22Rv1 (cell line): ENCODE results near the gene MSANTD2.
A peak's percentile ranks its signal among the peaks of the same experiment; 100 is the strongest.

Experiments used
- H3K27ac ChIP-seq: fragments of 450-650 bp; 2 replicates; pipeline ENCODE4 v1.5.1; 2017
- ZFX ChIP-seq: fragments of 450-650 bp; IDR thresholded peaks from 2 replicates; pipeline ENCODE4 v1.6.1; 2017; ENCODE audit warnings: antibody characterized with exemption, borderline replicate concordance
- TF ChIP-seq, protein P1 (sequence below): fragments of 450-650 bp; IDR thresholded peaks from 2 replicates; pipeline ENCODE4 v1.5.1; 2017; ENCODE audit warnings: mild to moderate bottlenecking

Gene MSANTD2

DNA sequence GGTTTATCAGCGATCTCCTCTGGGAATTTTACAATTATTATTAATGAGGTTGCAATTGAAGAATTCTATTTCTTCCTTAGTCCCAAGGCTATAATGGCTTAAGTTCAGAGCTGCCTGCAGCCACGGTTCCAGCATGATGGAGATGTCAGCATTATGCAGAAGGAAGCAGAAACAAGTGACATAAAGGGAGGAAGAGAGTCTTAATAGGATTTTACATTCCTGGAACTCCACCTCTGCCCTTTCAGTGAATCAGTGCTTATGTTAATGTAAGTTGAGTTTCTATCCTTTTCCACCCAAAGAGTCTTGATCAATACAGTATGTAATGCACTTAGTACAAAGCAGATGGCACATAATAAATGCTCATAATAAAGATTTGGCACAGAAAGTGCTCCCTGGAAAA is 72.1 kb downstream of the MSANTD2 start:
- TF ChIP-seq, protein P1, sequence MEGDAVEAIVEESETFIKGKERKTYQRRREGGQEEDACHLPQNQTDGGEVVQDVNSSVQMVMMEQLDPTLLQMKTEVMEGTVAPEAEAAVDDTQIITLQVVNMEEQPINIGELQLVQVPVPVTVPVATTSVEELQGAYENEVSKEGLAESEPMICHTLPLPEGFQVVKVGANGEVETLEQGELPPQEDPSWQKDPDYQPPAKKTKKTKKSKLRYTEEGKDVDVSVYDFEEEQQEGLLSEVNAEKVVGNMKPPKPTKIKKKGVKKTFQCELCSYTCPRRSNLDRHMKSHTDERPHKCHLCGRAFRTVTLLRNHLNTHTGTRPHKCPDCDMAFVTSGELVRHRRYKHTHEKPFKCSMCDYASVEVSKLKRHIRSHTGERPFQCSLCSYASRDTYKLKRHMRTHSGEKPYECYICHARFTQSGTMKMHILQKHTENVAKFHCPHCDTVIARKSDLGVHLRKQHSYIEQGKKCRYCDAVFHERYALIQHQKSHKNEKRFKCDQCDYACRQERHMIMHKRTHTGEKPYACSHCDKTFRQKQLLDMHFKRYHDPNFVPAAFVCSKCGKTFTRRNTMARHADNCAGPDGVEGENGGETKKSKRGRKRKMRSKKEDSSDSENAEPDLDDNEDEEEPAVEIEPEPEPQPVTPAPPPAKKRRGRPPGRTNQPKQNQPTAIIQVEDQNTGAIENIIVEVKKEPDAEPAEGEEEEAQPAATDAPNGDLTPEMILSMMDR = no peak
- no peak for TF ChIP-seq ZFX
- no peak overlapping the region for H3K27ac ChIP-seq

DNA sequence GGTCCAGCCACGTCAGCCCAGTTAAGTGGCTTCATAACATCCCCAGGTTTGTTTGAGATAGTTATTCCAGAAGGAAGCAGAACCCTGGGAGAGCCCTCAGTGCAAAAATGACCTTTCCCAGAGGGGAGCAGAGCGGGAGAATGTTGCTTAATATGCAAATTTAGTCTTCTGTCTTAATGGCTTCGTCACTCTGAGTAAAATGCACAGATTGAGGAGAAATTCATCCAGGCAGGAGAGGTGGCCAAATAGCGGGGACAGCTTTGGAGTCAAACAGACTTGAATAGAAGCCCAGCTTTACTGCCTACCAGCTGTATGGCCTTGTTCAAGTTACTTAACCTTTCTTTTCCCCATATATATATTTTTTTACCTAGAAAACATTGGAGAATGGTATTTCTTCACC is 72.7 kb downstream of the MSANTD2 start:
- no peak for TF ChIP-seq ZFX
- TF ChIP-seq, protein P1 = no peak
- no peak overlapping the region for H3K27ac ChIP-seq

DNA sequence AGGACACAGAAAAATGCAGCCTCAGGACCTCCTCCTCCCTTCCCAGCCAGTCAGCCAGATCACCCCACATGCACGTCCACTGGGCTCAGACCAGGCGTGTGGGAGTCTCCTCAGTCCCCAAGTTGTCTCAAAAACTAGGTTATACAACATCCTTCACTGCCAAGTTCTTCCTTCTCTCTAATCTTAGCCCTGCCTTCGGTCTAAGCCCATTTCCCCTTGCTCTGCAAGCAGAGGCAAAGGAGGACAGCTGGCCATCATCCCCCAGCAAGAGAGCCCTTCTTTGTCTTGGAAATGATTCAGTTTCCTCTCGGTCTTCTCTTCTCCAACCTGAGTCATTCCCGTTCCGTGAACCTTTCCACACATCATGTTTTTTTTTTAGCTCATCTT is 74.5 kb downstream of the MSANTD2 start:
- no peak for TF ChIP-seq ZFX
- TF ChIP-seq, protein P1 = no peak
- peak overlapping the region; percentile 88 for H3K27ac ChIP-seq

DNA sequence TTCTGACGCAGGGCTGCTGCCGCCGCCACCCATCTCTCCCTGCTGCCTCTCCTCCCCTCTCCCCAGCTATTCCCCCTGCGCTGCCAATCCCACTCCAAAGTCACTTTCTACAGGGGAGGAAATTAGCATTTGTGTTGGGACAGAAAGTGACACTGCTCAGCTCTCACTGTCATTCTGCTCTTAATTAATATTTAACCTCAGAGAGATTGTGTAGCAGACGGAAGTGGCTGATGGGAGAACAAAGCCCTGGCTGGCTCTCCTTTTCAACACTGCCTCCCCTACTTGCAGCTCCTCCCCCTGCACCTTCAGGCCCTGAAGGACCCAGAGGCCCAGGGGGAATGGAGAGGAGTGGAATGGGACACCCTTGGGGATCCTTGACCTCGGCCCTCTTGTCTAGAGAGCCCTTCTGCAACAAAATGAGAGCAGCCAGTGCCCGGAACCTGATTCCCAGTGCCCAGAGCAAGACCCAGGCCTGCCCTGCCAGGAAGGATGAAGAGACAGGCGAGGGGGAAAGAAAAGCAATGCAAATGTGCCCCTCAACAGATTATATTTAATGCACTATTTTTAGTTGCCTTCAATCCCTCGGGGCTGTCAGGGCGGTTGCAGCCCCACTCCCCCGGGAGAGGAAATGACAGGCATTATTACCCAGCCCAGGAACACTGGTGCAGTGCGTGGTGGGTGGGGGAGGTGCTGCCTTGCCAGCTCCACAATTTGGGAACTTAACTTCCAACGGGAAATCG is 75.1 kb downstream of the MSANTD2 start:
- H3K27ac ChIP-seq = peak overlapping the region; percentile 88
- TF ChIP-seq, protein P1 = no peak
- no peak for TF ChIP-seq ZFX

DNA sequence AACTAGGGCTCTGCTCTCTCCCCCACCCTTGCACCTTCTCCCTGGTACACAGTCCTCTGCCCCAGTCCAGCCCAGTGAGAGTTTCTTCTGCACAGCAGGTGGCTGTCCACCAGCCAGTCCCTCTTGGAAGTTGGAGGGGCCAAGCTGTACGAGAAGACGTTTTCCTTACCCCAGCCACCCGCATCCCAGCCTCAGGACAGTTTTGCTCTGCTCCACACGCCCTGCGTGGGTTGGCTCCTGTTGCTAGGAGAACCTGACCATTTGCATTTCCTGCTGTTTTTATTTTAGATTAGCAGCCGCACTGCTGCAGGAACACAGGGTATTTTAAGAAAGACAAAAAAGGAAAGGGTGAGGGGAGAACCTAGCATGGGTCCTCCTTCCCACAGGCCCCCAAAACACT is 78.0 kb downstream of the MSANTD2 start:
- TF ChIP-seq, protein P1 = no peak
- no peak for TF ChIP-seq ZFX
- H3K27ac ChIP-seq = no peak overlapping the region

DNA sequence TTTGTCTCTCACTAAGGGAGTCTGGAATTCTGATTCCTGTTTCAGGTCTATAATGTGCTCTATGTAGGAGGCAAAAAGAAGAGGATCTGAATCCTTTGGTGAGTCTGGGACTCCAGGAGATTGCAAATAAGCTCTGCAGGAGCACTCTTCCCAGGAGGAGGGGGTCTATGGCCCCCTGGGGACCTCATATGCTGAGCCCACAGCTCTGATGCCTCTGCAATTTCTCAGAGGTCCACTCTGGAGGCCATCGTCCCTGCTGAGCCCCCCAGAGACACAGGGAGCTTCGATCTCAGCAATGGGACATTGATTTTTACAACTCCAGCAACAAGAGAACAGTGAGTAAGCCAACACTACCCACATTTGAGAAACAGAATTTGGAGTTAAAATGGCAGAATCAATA is 80.7 kb downstream of the MSANTD2 start:
- no peak for TF ChIP-seq ZFX
- TF ChIP-seq, protein P1 = no peak
- H3K27ac ChIP-seq = no peak overlapping the region

DNA sequence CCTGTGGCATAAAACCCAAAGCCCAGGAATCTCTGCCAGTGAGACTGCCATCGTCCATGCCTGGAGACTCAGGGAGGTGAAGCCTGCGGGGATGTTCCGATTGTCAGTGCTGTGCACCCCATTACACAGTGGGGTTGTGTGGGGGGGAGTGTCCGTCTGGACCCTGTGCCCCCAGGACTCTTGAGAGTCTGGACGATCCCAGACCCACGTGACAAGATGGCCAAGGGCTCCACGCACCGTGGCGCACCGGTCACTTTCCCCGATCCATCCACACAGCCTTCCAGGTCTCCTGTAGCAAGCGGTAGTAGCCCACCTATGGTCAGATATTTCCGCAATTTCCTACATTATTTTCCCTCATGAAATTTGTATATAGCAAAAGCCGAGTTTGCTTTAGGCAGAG is 81.4 kb downstream of the MSANTD2 start:
- TF ChIP-seq, protein P1 = no peak
- no peak for TF ChIP-seq ZFX
- no peak overlapping the region for H3K27ac ChIP-seq
